Ovary (tissue), 9 donors: ENCODE measurements around the gene PLCL1. TPM values are rescaled to one million over a fixed set of nuclear protein-coding genes. Genes with fewer than 3 reads are reported as not detected.

Experiments used
- DNase-seq, 5 donors: peaks; one replicate each; pipeline ENCODE4 v3.0.0-alpha.2; 2019 to 2020
- H3K27ac ChIP-seq, 2 donors: fragments of 200-600 bp; one replicate each; pipeline versions ENCODE4 v1.5.1 to v1.8.0; 2019 to 2022
- H3K27me3 ChIP-seq: fragments of 200-600 bp; one replicate; pipeline ENCODE4 v1.8.0; 2022
- H3K36me3 ChIP-seq: fragments of 200-600 bp; sonication (generic); one replicate; pipeline ENCODE4 v1.5.1; 2019
- H3K4me1 ChIP-seq: one replicate; pipeline ENCODE4 v1.8.1; 2013; ENCODE audit warnings: mild to moderate bottlenecking, moderate library complexity; ENCODE audit not compliant: insufficient read depth
- H3K4me3 ChIP-seq: fragments of 200-600 bp; sonication (generic); one replicate; pipeline ENCODE4 v1.5.1; 2017
- H3K9me3 ChIP-seq, 2 donors: fragments of 200-600 bp in 1 of 2; sonication (generic) in 1 of 2; one replicate each; pipeline versions ENCODE4 v1.5.1 to v1.8.1; 2013 to 2019; ENCODE audit warnings: mild to moderate bottlenecking in 1 of 2, moderate library complexity in 1 of 2
- CTCF ChIP-seq, 3 donors: fragments of 450-650 bp in 2 of 3; fragments of 200-600 bp in 1 of 3; IDR thresholded peaks; one replicate each; pipeline versions ENCODE4 v1.5.1 to v1.8.0; 2016 to 2022; ENCODE audit warnings: antibody characterized with exemption in 3 of 3, mild to moderate bottlenecking in 1 of 3
- EP300 ChIP-seq: sonication (generic); formaldehyde crosslinking; IDR thresholded peaks from one replicate; pipeline ENCODE4 v1.6.1; 2017; ENCODE audit warnings: antibody characterized with exemption
- POLR2A ChIP-seq: fragments of 450-650 bp; IDR thresholded peaks from one replicate; pipeline ENCODE4 v1.6.1; 2017; ENCODE audit warnings: antibody characterized with exemption, mild to moderate bottlenecking, moderate library complexity
- WGBS, 3 donors: extraction: QIAGEN DNeasy Blood & Tissue Kit in 1 of 3; methylation state at CpG; one replicate each; pipeline versions ENCODE4 v1.1.5 to v1.1.7; 2013 to 2017; 5-methylcytosine and 5-hydroxymethylcytosine counted together
- intact Hi-C, 4 donors: fragments of 100-400 bp; cut with DNase I; formaldehyde crosslinking; loops; one replicate each; pipeline versions ENCODE4 v1.11.0 to v1.15.1; 2022 to 2023
- polyA plus RNA-seq, 2 donors: library from polyadenylated mRNA; stranded (reverse); fragments of 200-250 nt in 1 of 2; fragments of 350-450 nt in 1 of 2; fragmentation: Illumina TruSeq in 1 of 2; extraction: RNeasy Lipid Tissue Mini Kit (QIAGEN cat#74804) in 1 of 2; gene quantifications; one replicate each; pipeline ENCODE4 v1.2.3, GENCODE V29; 2013 to 2014
- total RNA-seq, 7 donors: library from RNA; depleted of rRNA in 2 of 7; stranded (reverse); fragments of >200 nt in 2 of 7; fragmentation: NEBNext Ultra II Directional in 3 of 7; extraction: Animal tissue kit (Norgen Biotek cat#: 25700) in 3 of 7; gene quantifications; one replicate each; pipeline versions ENCODE4 v1.1.0 to v1.2.4, GENCODE V29; 2016 to 2023
- donor health status: DM: no; HTN: no; CAD: no; lungs with moderate emphysema.
- donor health status: DM: no; HTN: no; CAD: no.
- donor health status: Bipolar disorder and iron deficiency.
- donor health status: DM: yes; HTN: yes; CAD: no.
- donor health status: DM: no; HTN: no; CAD: no.
- donor health status: DM: yes; HTN: yes; CAD: no.

Gene PLCL1
- total and polyA plus RNA-seq, 9 donors, result 8.4 to 17.9 (median 11.1) TPM

GRCh38 chr2:198157314-198157713 lies 352.9 kb downstream of the PLCL1 start:
- no peak for DNase-seq
- Histone ChIP-seq H3K27me3 (no peaks in the 10 kb centered on the region), H3K4me3 (no peak overlapping the region), H3K4me1 (no peaks in the 10 kb centered on the region), H3K36me3 (no peaks in the 10 kb centered on the region), H3K27ac (no peak overlapping the region), H3K9me3 (peaks cover 0 to 7% of the 10 kb centered on the region in 2 donors)
- intact Hi-C loops, result no loop called here
- TF ChIP-seq CTCF (IDR thresholded peaks at IDR 0.05) (no peak), EP300 (no peak), POLR2A (no peak)

- H3K27ac ChIP-seq, result no peak overlapping the region
These were observed 356.8 kb downstream of the PLCL1 start for GRCh38 chr2:198161151-198161550.

GRCh38 chr2:198162276-198162675 lies 357.9 kb downstream of the PLCL1 start:
- TF ChIP-seq EP300 (no peak), POLR2A (no peak), CTCF (IDR thresholded peaks at IDR 0.05) (no peak)
- peaks cover 0 to 5% of the 10 kb centered on the region in 2 donors for H3K9me3 ChIP-seq
- H3K27ac ChIP-seq, result no peak overlapping the region
- no peak overlapping the region for H3K4me3 ChIP-seq
- intact Hi-C loops, result no loop called here
- no peak for DNase-seq
- H3K4me1 ChIP-seq, result no peaks in the 10 kb centered on the region
- H3K36me3 ChIP-seq, result no peaks in the 10 kb centered on the region
- no peaks in the 10 kb centered on the region for H3K27me3 ChIP-seq

More at GRCh38 chr2:198161151-198161550, 356.8 kb downstream of the PLCL1 start:
- H3K9me3 ChIP-seq, result peaks cover 0 to 7% of the 10 kb centered on the region in 2 donors
- no peak overlapping the region for H3K4me3 ChIP-seq
- TF ChIP-seq POLR2A, result no peak
- no peak for TF ChIP-seq CTCF (IDR thresholded peaks at IDR 0.05)
- no peak for TF ChIP-seq EP300
- intact Hi-C loops, result no loop called here
- H3K4me1 ChIP-seq, result no peaks in the 10 kb centered on the region
- no peaks in the 10 kb centered on the region for H3K27me3 ChIP-seq
- no peaks in the 10 kb centered on the region for H3K36me3 ChIP-seq
- DNase-seq, result no peak

GRCh38 chr2:198164843-198165242 lies 360.4 kb downstream of the PLCL1 start:
- H3K4me3 ChIP-seq, result no peak overlapping the region
- no peaks in the 10 kb centered on the region for H3K27me3 ChIP-seq
- H3K4me1 ChIP-seq, result no peaks in the 10 kb centered on the region
- no peak overlapping the region for H3K27ac ChIP-seq
- TF ChIP-seq EP300 (no peak), POLR2A (no peak), CTCF (IDR thresholded peaks at IDR 0.05) (no peak)
- DNase-seq, result no peak
- intact Hi-C loops, result no loop called here
- H3K36me3 ChIP-seq, result no peaks in the 10 kb centered on the region
- WGBS, 3 donors, result 88 to 92% (median 88%) methylated on average over 6 of the region's 6 CpGs
- no peaks in the 10 kb centered on the region for H3K9me3 ChIP-seq

GRCh38 chr2:198165289-198165688 lies 360.9 kb downstream of the PLCL1 start:
- TF ChIP-seq EP300 (no peak), POLR2A (no peak), CTCF (IDR thresholded peaks at IDR 0.05) (no peak)
- 84 to 94% (median 90%) methylated on average over 4 of the region's 4 CpGs for WGBS, 3 donors
- H3K27ac ChIP-seq, result no peak overlapping the region
- H3K9me3 ChIP-seq, result no peaks in the 10 kb centered on the region
- intact Hi-C loops, result no loop called here
- no peak overlapping the region for H3K4me3 ChIP-seq
- no peak for DNase-seq
- no peaks in the 10 kb centered on the region for H3K4me1 ChIP-seq
- no peaks in the 10 kb centered on the region for H3K36me3 ChIP-seq
- H3K27me3 ChIP-seq, result no peaks in the 10 kb centered on the region
